KG1 (cell line): ENCODE data around the gene OSBPL8.
"Not testable (repeated sequence)": the region's sequence is repeated elsewhere in the genome, so short reads cannot be mapped to it uniquely, and the experiment has no call there.

Experiments
- DNase-seq: peaks from one replicate; lab custom pipeline; 2025; lab: John Stamatoyannopoulos, UW

OSBPL8 gene

DNA sequence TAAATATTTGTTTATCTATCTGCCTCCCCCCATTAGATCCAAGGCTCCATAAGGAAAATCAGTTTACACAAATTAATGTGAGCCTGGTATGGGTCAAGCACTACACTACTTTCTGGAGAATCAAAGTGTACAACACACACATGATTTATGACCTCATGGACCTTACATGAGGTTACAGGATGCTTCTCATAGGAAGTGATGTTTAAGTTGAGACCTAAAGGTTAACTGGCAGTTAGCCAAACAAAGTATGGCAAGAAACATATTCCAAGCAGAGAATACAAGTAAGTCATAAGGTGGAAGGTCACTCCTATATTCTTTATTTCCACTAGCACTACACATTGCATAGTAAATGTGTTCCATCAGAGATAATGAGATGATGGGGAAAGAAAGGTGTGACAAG lies 39.2 kb downstream of the OSBPL8 start:
- no peak for DNase-seq

DNA sequence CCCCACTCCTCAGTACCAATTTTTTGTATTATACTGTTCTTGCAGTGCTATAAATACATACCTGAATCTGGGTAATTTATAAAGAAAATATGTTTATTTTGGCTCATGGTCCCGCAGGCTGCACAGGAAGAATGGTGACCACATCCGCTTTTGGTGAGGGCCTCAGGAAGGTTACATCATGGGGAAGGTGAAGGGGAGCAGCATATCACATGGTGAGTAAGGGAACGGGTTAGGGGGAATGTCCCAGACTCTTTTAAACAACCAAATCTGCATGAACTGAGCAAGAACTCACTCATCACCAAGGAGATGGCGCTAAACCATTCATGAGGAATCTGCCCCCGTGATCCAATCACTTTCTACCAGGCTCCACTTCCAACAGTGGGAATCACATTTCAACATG lies 40.0 kb downstream of the OSBPL8 start:
- no peak for DNase-seq

DNA sequence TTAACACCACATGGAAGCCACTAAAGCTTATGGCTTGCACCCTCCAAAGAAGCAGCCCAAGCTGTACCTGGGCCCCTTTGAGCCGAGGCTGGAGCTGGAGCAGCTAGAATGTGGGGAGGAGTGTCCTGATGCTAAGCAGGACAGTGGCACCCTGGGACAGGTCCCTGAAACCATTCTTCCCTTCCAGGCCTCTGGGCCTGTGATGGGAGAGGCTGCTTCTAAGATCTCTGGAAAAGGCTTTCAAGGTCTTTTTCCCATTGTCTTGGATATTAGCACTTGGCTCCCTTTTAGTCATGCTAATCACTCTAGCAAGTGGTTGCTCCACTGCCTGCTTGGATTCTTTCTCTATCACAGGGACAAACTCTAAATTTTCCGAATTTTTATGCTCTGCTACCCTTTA lies 40.9 kb downstream of the OSBPL8 start:
- DNase-seq, result no peak

DNA sequence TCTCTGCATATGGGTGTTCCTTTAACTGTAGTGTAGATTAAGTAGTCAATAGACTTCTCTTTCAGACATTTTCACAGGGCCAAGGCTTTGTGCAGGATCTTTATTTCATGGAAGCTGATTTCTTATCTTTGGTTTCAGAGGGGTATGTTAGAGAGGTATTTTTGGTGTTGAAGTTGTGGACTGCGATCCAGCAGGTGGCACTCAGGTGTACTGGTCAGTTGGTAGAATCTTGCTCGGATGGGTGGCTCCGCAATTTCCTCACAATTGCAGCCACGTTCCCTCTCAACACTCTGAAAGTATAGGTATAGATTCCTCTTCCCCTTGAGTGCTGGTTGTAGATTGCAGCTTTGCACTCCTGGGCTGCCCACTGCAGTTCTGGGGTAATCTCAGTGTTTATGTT lies 44.3 kb downstream of the OSBPL8 start:
- DNase-seq, result no peak

DNA sequence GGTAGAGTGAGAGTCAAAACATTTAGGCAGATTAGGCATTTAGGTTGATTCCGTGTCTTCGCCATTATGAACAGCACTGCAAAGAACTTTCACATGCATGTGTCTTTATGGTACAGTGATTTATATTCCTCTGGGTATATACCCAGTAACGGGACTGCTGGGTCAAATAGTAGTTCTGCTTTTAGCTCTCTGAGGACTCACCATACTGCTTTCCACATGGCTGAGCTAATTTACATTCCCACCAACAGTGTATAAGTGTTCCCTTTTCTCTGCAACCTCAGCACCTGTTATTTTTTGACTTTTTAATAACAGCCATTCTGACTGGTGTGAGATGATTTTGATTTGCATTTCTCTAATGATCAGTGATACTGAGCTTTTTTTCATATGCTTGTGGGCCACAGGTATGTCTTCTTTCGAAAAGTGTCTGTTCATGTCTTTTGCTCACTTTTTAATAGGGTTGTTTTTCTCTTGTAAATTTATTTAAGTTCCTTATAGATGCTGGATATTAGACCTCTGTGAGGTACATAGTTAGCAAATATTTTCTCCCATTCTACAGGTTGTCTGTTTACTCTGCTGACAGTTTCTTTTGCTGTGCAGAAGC lies 48.4 kb downstream of the OSBPL8 start:
- not testable (repeated sequence) for DNase-seq

DNA sequence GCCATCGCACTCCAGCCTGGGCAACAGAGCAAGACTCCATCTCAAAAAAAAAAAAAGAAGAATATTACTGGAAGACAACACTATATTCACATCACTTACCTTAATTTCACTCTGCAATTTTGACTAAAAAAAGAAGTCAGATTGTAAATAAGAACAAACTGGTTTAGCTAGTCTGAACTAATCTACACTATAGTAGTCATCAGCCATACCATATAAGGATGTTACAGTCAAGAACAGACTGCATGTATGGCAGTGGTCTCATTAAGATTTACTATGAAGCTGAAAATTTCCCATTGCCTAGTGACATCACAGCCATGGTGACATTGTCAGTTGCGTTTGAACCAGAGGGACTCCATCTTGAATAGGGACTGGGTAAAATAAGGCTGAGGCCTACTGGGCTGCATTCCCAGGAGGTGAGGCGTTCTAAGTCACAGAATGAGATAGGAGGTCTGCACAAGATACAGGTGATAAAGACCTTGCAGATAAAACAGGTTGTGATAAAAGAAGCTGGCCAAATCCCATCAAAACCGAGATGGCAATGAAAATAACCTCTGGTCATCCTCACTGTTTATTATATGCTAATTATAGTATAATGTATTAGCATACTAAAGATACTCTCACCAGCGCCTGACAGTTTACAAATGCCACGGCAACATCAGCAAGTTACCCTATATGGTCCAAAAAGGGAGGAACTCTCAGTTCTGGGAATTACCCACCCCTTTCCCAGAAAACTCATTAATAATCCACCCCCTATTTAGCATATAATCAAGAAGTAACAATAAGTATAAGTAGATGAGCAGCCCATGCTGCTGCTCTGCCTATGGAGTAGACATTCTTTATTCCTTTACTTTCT lies 51.2 kb downstream of the OSBPL8 start:
- DNase-seq, result no peak

DNA sequence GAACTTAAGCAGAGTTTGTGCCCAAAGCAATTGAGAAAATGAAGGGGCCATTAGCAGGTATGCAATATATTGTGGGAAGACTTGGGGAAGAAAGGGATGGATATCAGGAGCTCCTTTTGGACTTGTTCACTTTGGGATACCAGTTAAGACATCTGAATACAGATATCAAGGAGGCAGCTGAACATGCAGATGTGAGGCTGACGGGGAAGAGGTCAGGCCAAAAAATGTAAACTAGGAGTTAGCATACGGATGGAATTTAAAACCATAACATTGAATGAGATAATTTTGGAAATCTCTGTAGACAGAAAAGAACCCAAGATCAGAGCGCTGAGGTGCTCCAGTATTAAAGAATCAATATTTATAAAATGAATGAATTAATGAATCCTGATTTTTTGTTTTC lies 53.4 kb downstream of the OSBPL8 start:
- DNase-seq, result no peak

DNA sequence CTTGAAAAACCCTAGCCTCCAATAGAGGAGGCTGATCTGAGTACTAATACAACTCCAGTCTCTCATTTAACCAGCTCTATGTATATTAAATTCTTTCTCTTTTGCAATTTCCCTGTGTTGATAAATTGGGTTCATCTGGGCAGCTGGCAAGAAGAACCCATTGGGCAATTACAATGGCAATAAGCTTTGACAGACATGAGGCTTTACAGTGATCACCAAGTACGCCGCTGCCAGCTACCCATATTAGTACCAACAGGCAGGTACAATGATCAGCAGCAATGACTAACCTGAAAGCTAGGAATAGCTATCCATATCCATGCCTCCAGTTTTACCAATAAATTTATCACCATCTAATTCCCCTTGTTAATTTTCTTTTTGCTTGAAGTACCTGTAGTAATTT lies 54.5 kb downstream of the OSBPL8 start:
- DNase-seq, result no peak

DNA sequence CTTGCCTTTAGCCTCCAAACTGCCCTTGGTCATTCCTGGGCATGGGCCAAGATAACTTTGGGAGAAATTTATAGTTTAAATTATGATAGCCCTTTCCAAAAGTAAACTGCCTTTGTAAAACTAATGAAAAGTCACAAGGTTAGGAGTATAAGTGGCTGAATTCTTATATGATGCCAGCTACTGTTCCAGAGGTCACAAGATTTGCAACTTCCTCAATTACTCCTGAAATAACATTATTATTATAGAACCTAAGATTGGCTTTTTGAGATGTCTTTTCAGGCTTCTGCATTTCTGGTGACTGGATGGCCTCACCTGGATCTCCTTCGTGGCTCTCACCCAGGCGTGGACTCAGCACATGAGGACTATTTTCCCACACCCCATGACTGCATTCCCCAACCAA lies 55.0 kb downstream of the OSBPL8 start:
- DNase-seq, result no peak

DNA sequence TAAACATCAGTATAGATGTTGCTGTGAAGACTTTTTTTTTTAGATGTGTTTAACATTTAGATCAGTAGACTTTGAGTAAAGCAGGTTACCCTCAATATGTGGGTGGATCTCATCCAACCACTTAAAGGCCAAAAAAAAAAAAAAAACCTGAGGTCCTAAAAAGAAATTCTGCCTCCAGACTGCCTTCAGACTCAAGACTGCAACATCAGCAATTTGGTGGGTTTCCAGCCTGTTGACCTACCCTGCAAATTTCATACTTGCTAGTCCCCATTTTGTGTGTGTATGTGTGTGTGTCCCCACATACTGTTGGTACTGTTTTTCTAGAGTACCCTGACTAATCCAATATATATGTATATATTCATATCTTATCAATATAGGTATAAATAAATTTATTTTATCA lies 55.6 kb downstream of the OSBPL8 start:
- DNase-seq, result no peak

DNA sequence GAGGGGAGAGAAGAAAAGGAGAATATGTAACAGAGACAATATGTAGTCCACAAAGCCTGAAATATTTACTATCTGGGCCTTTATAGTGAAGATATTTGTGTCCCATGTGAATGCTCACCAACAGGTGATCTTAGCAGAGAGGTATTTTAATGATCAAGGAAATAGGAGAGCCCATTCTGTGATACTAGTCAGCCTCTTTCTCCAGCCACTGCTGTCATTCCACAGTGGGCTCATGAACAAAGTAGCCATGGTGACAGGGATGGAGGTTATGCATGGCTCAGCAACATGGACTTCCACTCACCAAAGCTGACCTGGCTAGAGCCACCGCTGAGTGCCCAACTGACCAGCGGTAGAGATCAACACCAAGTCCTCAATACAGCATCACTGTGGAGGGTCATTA lies 58.2 kb downstream of the OSBPL8 start:
- no peak for DNase-seq

DNA sequence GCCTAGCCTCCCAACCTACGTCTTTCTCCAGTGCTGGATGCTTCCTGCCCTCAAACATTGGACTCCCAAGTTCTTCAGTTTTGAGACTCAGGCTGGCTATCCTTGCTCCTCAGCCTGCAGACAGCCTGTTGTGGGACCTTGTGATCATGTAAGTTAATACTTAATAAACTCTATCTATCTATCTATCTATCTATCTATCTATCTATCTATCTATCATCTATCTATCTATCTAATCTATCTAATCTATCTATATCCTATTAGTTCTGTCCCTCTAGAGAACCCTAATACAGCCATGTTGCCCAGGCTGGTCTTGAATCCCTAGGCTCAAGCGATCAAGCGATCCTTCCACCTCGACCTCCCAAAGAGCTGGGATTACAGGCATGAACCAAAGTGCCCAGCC lies 60.4 kb downstream of the OSBPL8 start:
- DNase-seq, result not testable (repeated sequence)

DNA sequence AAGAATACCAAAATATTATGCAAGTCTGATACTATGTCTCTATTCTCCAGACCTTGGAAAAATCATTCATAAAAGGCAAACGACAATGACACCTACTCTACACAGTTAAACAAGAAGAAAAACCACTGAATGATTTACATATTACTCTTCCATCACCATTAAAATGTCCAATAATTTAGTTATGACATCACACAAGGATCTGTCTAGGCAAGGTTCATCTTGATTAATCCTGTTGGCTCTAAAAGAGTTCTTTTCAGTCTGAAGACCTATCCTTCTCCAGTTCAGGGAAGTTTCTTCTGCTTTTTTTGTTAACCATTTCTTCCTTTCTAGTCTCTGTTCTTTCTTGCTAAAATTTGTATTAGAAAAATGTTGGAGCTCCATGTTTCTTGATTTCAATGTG lies 64.0 kb downstream of the OSBPL8 start:
- DNase-seq, result no peak

DNA sequence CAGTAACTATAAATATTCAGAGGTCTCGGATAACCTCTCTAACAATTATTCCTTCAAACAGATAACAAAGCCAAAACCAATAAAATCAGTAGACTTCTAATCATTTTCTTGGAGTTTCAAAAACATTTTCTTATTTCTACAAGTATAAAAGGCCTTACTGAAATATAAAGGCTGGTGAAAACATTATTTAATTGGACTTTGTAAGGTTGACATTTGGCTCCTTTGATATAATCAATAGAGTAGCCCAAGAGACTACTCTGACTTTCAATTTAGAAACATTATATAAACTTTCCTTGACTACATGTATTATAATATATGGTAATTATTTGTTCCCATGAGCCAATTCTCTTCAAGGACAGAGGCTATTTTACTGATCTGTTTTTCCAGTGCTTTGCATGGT lies 68.3 kb downstream of the OSBPL8 start:
- DNase-seq, result no peak

DNA sequence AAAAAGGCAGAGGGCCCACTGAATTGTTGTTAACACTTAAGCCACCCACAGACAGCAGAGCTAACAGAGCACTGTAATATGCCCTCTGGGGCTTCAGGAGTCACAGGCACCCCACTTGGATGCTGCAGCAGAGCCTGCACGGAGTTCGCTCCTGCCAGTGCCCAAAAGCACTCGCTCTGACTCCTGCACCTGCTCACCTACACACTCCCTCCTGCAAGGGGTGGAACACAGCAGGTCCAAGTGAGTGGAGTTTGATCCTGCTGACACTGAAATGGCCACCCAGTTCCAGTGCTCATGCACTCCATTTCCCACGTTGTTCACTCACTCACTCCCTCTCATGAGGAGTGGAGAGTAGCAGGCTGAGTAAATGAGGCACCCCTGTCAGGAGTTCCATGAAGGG lies 68.8 kb downstream of the OSBPL8 start:
- DNase-seq, result no peak

DNA sequence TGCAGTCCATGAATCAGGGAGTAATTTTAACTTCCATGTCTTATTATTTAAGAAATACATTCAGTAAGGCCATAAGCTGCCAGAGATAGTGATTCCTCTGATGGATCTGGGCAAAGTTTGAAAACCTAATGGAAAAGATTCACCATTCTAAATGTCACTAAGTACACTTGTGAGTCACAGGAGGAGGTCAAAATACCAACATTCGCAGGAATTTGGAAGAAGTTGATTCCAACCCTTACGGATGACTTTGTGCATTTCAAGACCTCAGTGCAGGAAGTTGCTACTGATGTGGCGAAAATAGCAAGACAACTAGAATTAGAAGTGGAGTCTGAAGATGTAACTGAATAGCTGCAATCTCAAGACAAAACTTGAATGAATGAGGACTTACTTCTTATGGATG lies 69.8 kb downstream of the OSBPL8 start:
- DNase-seq, result no peak

DNA sequence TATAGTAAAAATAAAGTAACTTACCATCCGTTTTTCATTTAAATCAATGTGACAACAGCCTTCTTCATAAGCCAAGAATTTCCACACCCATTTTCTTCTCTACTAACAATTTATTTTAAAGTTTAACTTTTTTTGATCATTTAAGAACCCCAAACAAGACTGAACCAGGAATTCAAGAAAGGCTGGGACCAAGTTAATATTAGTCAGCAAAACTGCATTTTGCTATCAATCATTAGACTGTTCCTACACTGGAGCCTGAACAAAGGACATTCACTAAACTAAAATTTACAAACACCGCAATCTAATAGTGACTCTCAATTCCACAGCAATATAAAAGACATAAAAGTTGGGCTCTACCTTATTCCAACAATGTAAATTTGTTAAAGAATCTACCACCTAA lies 73.6 kb downstream of the OSBPL8 start:
- no peak for DNase-seq

DNA sequence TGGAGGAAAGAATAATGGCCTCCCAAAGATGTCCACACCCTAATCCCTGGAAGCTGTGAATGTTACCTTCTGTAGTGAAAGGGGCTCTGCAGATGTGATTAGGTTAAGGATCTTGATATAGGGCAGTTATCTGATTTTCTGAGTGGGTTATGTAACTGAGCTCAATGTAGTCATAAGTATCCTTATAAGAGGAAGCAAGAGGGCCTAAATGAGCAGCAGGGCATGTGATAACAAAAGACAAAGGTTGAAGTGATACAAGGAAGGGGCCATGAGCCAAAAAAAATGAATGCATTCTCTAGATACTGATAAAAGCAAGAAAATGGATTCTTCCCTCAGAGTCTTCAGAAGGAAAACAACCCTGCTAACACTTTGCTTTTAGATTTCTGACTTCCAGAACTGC lies 78.8 kb downstream of the OSBPL8 start:
- no peak for DNase-seq

DNA sequence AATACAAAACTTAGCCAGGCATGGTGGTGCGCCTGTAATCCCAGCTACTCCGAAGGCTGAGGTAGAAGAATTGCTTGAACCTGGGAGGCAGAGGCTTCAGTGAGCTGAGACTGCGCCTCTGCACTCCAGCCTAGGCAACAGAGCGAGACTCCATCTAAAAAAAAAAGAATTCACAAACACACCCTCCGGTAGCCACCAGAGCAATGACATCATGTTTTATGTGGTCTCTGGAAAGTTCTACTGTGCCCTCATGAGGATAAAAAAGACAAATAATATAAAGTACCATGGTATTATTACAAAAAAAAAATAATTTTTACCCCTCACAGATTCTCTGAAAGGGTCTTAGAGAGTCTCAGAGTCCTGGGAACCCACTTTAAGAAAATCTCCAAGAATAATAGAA lies 81.5 kb downstream of the OSBPL8 start:
- DNase-seq, result no peak

DNA sequence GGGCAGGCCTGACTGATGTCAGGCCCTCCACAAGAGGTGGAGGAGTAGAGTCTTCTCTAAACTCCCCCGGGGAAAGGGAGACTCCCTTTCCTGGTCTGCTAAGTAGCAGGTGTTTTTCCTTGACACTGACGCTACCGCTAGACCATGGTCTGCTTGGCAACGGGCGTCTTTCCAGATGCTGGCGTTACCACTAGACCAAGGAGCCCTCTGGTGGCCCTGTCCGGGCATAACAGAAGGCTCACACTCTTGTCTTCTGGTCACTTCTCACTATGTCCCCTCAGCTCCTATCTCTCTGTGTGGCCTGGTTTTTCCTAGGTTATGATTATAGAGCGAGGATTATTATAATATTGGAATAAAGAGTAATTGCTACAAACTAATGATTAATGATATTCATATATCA lies 86.7 kb downstream of the OSBPL8 start:
- not testable (repeated sequence) for DNase-seq

DNA sequence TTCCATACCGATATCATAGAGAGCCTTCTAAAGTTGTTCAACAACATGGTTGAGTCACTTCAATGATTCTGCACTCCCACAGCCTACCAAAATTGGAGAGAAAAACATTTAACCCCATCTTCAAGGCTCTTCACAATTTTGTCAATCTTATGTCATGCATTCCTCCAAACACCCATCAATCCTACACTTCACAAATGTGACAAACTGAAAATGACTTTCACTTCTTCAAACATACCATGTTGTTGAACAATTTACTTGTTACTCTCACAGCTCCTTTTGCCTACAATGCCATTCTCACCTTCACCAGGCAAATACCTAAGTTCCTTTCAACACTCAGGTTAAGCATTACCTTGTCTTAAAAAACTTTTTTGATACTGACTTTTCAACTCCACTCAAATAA lies 88.0 kb downstream of the OSBPL8 start:
- DNase-seq, result no peak

DNA sequence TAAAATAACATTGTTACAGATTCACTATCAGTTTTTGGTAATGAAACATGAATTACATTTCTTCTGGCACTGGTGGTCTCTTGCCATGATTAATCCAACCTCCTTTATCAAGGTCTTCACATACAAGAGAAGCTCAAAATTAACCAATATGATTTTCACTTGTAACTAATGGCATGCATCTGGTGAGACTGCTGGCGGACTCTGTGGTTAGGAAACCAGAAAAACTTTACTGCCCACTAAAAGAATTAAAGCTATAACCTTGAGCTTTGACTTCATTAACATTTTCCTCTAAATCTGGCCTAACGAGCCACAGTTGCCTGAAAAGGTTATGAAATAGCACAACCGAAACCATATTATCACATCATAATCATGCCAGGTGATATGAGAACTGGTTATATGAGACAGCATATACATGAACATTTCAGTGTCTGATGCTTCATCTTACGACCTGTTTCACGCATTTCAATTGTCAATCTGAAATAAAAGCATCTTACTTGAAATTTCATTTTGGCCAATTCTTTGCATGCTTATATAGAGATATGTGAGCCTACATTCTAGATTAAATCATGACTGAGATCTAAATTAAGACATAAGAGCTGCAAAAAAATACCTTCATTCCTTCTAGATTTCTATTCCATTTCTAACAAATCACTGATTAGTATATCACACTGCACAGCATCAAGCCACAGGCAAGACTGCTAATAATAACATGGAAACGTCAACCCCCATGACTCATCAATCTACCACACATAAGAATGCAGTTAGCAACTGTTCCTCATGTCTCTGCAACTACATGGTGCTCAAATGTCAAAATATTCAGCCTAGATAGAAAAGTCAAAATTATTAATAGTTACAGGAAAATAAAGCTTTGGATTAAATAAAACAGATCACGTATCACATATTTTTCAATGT lies 89.3 kb downstream of the OSBPL8 start:
- DNase-seq, result no peak

DNA sequence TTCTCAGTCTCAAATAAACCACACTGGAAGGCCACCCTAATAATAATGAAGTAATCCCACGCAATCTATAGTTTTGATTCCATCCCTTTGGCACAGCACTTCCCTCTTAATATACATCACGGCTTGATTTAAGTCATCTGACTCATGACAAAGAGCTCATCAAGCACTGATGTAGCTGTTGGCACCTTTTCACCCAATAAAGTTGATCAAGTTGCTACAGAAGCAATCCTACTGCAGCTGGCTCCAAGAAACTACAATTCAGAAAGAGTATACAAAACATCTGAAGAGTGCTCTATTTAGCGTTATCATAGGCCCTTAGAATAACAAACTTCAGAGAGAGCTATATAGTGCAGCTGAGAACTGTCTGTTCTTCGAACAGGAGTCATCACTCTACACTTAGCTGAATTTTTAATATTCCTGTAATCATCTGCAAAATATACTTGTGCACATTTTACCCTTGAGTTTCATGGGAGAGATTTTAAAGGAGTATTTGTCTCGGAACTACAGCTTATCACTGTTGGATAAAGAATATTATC lies 94.9 kb downstream of the OSBPL8 start:
- no peak for DNase-seq
